ENCODE measurements around the gene SPPL3.

DNA sequence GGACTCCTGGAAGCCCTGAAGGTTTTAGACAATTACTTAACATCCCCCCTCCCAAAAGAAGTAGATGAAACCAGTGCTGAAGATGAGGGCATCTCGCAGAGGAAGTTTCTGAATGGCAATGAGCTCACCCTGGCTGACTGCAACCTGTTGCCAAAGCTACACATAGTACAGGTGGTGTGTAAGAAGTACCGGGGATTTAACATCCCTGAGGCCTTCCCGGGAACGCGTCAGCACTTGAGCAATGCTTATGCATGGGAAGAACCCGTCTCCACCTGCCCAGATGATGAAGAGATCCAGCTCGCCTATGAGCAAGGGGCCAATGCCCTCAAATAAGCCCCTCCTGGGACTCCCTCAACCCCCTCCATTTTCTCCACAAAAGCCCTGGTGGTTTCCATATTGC lies 10.6 kb upstream of the SPPL3 start:
- no peak for TF ChIP-seq POLR2A (IDR thresholded peaks at IDR 0.05)
- TF ChIP-seq, protein P1, sequence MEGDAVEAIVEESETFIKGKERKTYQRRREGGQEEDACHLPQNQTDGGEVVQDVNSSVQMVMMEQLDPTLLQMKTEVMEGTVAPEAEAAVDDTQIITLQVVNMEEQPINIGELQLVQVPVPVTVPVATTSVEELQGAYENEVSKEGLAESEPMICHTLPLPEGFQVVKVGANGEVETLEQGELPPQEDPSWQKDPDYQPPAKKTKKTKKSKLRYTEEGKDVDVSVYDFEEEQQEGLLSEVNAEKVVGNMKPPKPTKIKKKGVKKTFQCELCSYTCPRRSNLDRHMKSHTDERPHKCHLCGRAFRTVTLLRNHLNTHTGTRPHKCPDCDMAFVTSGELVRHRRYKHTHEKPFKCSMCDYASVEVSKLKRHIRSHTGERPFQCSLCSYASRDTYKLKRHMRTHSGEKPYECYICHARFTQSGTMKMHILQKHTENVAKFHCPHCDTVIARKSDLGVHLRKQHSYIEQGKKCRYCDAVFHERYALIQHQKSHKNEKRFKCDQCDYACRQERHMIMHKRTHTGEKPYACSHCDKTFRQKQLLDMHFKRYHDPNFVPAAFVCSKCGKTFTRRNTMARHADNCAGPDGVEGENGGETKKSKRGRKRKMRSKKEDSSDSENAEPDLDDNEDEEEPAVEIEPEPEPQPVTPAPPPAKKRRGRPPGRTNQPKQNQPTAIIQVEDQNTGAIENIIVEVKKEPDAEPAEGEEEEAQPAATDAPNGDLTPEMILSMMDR (IDR thresholded peaks at IDR 0.05): no peak
